Stimulated activated CD4-positive, alpha-beta T cell treated with anti-CD3 and anti-CD28 coated beads, Interleukin-15, amount 100 ng/mL, for 24 hours (primary cell): ENCODE measurements around the gene MRPL55.

Experiments used
- DNase-seq: peaks from one replicate; pipeline ENCODE4 v3.0.0-alpha.2; 2020

The MRPL55 gene

DNA sequence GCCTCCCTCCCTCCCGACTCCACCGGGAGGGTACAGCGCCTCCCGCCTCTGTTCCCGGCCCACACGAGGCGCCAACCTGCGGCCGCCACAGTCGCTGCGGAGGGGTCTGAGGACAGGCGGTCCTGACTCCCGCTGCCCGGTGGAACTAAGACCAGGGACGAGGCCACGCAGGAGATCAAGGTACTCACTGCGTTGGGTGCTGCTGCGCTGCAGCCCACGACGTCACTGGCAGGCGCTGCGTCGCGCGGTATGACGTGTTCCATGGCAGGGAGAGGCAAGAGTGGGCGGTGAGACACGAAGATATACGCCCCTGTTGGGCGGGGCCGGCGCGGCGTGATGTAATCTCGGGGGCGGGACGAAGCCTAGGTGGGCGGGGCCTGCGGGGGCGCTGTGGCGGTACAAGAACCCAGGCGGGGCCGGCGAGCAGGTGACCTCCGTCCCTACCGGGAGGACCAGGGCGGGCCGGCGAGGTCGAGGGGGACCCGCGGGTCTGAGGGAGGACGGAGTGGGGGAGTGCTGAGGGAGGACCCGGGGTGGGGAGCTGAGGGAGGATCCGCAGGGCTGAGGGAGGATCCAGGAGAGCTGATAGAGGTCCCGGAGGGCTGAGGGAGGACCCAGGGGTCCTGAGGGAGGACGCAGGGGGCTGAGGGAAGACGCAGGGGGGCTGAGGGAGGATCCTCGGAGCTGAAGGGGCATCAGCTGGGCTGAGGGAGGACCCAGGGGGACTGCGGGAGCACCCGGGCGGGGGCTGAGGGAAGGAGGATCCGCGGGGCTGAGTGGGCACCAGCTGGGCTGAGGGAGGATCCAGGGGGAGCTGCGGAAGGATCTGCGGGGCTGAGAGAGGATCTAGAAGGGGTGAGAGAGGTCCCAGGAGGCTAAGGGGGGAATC, at the start of gene MRPL55:
Gene MRPL55 (minus strand): TSS at position 227 of the 889 bp plus-strand sequence. CDS start 1,039 bp downstream, outside the sequence.
- DNase-seq: peak; percentile 97

DNA sequence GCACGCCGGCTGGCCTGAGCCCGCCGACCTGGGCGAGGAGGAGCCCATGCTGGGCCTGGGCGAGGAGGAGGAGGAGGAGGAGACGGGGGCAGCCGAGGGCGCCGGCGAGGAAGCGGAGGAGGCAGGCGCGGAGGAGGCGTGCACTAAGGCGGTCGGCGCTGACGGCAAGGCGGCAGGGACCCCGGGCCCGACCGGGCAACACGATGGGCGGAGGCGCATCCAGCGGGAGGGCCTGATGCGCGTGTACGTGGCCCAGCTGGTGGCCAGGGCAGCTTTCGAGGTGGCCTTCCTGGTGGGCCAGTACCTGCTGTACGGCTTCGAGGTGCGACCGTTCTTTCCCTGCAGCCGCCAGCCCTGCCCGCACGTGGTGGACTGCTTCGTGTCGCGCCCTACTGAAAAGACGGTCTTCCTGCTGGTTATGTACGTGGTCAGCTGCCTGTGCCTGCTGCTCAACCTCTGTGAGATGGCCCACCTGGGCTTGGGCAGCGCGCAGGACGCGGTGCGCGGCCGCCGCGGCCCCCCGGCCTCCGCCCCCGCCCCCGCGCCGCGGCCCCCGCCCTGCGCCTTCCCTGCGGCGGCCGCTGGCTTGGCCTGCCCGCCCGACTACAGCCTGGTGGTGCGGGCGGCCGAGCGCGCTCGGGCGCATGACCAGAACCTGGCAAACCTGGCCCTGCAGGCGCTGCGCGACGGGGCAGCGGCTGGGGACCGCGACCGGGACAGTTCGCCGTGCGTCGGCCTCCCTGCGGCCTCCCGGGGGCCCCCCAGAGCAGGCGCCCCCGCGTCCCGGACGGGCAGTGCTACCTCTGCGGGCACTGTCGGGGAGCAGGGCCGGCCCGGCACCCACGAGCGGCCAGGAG, 49.3 kb upstream of the MRPL55 start:
- DNase-seq: no peak

DNA sequence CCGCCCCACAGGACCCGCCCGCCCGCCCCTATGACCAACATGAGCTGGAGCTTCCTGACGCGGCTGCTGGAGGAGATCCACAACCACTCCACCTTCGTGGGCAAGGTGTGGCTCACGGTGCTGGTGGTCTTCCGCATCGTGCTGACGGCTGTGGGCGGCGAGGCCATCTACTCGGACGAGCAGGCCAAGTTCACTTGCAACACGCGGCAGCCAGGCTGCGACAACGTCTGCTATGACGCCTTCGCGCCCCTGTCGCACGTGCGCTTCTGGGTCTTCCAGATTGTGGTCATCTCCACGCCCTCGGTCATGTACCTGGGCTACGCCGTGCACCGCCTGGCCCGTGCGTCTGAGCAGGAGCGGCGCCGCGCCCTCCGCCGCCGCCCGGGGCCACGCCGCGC, 48.6 kb upstream of the MRPL55 start:
- no peak for DNase-seq

DNA sequence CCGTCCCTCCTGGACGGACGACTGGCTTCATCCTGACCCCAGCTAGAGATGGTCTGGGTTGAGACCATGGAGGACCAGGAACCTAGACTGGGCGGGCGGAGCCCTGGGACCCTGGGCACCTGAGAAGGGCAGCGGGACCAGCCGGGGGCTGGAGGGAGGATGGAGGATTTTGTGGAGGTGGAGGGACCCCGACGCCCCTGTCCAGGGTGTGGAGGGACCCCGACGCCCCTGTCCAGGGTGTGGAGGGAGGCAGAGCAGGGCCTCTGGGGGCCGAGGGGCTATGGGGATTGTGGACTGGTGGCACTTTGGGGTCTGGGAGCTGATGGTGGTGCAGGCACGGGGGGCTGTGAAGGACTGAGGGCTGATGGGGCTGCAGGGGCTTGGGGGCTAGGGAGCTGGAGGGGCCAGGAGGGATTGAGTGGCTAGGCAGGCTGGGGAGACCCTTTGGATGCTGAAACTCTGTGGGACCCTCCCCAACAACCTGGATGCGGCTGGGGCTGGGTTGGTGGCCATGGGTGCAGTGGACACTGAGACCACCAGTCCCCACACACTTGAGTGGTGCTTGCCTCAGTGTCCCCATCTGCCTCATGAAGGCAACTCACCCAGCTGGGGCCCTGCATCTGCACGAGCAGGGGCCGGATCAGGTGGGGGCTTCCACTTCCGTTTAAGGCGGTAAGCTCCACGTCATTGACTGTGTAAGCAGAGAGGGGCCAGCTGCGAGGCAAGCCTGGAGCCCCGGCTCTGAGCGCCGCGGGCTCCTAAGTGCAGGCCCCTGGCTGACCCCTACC, 48.0 kb upstream of the MRPL55 start:
- no peak for DNase-seq

DNA sequence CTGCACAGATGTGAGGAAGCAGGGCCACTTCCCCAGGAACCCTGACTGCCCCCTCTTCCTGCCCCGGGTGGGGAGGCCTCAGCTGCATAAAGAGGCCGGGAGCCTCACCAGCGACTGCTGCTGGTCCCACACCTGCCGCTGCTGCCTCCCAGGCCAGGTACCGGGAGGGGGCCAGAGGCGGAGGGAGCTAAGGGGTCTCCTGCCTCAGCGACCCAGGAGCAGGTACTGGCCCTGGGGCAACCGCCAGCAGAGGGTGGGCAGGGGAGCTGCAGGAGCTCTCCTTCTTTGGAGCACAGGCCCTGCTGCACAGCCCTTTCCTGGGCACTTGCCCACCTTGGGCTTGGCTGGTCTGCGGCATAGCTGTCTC, 47.4 kb upstream of the MRPL55 start:
- DNase-seq: no peak

DNA sequence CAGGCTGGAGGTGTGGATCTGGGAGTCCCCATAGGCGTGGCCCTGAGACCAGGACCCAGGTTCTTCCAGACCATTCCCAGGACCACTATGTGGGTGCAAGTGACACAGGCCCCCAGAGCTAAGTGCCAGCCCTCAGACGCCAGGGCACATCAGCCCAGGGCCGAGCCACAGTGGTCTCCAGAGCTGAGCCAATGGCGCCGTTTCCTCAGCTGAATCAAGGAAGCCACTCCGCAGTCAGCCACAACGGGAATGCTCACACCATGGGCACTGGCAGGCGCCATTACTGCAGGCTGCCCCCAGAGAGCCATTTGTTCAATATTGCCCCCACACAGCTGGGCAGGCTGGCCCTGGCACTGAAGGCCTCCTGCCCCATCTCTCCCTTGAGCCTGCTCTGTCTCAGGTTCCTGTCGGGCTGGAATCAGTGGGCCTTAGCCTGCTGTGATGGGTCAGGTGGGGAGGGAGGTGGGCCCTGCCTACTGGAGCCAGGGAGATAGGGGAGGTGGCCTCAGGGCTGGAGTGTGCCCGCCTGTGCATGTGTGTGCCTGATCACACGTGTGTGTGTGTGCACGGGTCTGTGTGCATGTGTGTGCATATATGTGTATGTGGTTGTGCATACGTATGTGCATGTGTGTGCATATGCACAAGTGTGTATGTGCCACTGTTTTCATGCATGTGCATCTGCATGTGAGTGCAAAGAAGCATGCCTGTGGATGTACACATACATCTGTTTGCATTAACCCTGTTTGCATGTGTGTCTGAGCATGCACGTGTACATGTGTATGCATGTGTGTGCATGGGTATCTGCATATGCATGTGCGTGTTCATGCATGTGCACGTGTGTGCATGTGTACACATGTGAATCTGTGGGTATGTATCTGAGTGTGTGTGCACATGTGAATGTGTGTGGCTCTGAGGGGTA, 46.8 kb upstream of the MRPL55 start:
- no peak for DNase-seq

DNA sequence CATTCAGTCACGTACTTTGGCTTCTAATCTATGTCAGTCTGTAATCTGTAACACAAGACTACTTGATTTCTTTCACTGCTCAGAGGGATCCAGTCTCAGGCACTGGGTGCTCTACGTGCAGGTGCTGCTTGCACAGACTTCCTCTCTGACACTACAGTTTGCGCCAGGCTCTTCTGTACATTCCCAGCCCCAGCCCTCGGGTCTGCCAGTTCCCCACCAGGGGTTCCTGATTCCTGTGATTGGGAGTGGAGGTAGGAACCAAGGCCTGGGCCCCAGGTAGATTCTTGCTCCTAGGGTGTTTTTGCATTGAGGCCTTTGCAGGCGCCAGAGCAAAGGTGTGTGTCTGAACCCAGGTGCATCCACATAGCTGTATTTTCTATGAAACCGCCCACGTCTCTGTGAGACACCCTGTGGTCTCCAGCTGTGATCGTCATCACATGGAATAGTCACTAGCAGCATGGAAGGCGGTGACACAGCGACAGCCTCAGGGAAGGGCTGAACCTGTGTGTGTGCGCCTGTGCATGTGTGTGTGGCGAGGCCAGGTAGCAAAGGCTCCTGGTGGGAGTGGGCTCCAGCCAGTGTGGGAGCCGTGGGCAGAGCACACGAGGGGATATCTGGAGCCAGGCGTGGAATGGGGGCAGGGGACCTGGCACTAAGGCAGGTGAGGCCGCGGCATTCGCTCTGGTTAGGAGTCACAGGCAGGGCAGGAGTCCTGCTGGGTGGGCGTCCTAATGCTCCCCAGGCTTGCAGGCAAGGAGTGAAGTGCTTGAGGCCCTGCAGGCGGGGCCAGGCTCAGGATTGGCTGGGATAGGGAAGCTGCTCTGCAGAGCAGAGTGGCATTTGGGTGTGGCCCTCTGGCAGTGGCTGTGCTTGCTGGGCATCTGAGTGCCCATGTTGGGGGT, 45.8 kb upstream of the MRPL55 start:
- peak; percentile 59 for DNase-seq

DNA sequence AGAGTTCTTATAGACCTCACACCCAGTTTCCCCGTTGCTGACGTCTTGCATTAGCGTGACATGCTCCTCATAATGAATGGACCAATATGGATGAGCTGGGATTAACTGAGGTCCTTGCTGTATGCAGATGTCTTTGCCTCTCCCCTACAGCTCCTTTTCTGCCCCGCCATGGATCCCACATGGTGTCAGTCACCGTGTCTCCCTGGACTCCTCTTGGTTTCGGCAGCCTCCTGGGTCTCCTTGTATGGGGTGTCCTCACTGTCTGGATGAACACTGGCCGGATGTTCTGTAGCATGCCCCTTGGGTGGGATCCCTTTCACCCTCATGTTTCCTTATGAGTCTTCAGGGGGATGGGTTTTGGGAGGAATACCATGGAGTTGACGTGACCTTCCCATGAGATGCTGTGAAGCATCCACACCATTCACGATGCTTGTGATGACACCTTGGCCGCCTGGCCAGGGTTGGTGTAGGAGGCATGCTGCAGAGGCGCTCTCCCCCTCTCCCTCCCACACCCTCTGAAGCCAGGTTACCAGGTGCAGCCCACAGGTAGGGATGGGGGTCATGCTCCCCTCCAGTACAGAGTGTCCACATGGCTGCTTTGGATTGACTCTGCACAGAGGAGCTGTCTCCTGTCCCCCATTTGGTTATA, 45.0 kb upstream of the MRPL55 start:
- no peak for DNase-seq

DNA sequence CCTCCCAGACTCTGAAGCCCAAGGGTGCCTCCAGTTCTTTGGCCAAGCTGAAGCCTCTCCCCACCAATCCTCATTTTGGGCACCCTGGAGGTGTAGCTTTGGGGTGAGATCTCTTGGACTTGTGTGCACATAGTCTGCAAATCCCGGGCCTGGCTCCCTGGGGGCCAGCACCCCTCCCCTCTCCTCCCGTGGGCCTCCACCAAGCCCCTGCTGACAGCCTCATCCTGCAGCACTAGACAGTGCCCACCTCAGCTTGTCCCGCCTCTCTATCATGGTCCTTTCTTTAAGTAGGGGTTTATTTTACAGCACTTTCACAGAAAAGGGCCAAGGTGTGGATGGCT, 43.8 kb upstream of the MRPL55 start:
- no peak for DNase-seq

DNA sequence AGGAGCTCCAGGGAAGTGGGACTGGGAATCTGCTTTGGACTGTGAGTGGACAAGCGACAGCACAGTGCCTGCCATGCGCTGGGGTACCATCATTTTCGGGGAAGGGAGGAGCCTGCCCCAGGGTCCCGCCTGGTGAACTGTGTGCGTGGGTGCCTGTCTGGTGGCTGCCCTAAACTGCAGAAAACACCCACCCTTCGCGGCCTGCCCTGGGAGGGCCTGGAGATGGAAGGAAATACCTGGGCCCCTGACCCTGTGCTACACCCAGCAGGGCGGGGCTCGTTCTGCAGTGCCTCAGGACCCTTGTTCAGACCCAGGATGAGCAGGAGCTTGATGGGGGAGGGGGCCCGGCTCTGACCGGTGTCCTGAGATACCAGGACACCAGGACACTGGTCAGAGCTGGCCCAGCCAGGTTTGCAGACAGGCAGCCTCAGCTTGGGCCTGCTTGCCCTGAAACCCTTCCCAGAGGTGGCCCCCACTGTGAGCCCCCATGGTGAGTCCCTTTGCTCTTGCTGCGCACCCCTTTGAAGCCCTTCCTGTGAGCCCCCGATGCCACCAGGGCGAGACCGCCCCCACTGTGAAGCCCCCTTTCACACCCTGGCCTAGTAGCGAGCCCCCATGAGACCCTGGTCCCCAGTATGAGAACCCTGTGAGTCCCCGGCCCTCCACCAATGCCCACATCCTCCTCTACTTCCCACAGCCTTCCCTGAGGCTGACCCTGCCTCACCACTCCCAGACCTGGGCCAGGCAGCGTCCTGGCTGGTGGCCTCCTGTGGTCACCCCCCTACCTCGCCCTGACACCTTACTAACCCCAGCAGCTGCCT, 43.2 kb upstream of the MRPL55 start:
- DNase-seq: no peak

DNA sequence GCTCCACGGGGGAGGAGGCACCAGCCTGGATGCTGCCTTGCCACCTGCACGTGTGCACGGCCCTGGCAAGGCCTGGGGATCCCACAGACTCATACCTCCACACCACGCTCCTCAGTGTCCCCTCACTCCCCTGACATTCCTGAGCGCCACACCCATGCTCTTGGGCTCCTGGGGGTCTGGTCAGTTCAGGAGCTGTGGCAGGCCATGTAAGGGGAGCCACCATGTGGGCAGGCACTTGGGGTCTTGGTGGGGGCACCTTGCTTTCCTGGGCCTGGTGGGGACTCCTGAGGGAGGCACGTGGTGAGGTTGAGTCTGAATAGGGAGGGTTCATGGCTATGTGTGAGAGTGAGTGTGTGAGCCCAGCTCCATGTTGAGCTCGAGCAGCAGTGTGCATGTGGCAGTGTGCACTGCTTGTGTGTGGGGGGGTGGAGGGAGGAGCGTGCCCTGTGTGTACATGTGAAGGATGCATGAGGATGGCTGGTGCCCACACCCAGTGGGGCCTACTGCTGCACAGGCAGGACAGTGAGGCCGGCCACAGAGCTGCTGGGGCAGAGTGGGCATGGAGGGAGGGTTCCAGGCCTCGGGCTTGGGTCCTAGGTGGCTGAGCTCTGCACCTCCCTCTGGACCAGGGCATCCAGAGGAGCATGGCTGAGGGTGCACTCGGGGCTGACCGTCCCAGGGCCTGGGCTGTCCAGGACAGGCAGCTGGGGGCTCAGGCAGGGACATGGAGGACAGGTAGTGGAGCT, 42.3 kb upstream of the MRPL55 start:
- no peak for DNase-seq

DNA sequence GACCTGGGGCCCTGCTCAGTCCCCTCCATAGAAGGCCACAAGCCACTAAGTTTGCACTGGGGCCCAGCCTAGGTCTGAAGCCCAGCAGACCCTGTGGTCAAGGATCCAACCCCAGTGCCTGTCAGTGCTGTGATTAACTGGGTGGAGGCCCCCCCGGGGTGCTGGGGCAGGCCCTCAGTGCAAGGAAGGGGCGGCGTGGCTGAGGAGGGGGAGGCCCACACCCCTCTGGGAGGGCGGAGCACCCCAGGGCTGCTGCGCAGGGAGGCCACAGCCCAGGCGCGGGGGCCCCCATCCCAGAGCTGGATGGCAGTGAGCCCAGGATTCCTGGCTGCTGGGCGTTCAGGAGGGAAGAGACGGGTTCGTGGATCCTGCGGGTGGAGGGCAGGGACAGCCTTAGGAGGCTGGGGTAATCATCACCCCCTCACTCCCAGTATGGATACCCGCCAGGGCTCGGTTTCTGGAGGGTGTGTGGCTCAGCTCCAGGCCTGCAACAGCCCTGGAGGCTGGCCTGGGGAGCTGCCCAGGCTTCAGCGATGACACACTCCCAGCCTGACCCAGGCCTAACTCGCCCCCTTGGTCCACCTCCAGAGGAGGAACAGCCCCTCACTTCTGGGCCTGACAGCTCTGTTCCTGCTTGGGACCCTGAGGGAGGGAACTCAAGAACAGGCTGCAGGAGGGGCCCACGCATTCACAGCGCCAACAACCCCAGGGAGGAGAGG, 41.5 kb upstream of the MRPL55 start:
- no peak for DNase-seq

DNA sequence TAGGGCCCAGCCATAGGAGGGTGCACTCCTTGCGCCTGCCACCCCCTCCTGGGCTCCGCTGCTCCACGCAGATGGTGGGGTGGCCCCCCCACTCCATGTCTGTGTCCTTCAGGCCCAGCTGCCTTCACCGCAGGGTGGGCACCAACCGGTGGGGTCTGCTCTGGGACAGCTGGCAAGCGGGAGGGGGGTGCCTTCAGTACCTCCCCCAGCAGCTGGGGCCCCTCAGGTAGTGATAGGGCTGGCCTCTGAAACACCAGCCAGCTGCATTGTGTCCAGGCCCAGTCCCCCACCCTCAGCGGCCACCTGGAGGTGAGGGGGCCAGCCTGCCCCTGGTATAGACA, 41.0 kb upstream of the MRPL55 start:
- DNase-seq: no peak

DNA sequence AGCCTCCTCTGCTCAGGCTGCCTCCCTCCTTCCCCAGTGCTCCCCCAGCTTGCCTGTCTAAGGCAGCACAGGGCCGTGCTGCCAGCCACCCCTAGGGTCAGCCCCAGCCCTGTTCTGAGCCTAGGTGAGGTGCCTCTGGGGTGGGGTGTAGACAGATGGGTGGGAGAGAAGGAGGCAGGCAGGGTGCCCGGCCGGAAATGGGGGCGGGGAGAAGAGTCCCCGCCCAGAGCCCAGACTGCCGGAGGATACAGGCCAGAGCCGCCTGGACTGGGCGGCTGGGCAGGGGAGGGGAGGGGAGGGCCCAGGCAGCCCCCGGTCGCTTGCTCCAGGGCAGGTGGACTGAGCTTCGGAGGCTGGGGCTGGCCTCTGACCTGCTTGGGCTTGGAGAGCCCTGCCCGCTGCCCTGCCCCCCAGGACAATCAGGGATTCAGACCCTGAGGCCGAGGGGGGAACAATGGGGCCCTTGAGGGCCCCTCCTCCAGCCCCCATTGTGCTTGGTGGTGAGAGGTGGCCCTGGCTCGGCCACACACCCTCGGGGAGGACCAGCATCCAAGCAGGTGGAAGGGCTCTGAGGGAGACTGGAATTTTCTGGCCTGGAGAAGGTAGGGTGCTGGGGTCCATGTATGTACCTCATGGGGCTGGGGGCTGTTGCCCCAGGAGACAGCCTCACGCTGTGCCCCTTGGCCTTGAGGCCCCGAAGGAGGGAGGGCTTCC, 40.5 kb upstream of the MRPL55 start, which contains the start of gene GJC2:
Gene GJC2 (plus strand): TSS at position 525 of the 714 bp plus-strand sequence. CDS start 7,829 bp downstream, outside the sequence.
- no peak for DNase-seq

DNA sequence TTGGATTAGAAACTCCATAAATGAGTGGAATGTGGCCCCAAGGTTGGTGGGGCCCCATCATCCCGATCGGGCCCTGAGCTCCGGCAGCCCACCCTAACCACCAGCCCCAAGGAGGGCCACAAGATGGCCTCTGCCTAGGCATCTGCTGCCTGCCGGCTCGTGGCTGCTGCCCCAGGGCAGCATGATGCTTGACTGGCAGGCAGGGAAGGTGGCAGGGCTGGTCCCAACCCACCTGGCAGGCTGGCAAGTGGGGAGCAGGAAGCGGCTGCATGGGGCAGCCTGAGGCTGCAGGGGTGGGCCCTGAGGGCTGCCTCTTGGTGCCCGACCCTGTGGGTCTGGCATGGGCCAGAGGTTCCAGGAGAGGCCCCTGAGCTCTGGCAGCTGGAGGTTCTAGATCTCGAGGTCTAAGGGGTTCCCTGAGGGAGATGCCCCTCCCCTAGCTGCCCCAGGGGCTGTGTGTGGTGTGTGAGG, 39.9 kb upstream of the MRPL55 start:
- DNase-seq: no peak

DNA sequence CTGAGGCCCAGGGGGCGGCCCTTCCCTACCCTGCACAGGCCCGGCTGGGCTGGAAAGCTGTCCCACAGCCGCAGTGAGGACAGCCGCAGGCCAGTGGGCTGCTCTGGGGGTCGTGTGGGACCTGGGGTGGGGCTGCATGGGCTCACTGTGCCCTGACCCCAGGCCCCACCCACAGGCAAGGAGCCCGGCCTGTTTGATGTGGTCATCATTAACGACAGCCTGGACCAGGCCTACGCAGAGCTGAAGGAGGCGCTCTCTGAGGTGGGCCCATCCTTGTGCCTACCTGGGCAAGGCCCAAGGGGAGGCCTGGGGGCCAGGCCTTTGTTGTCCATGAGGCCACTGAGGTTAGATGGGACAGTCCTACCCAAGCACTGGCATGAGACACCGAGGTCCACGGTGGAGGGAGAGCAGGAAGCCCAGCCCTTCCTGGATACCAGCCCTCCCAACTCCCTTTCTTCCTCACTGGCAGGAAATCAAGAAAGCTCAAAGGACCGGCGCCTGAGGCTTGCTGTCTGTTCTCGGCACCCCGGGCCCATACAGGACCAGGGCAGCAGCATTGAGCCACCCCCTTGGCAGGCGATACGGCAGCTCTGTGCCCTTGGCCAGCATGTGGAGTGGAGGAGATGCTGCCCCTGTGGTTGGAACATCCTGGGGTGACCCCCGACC, 39.2 kb upstream of the MRPL55 start:
- no peak for DNase-seq

DNA sequence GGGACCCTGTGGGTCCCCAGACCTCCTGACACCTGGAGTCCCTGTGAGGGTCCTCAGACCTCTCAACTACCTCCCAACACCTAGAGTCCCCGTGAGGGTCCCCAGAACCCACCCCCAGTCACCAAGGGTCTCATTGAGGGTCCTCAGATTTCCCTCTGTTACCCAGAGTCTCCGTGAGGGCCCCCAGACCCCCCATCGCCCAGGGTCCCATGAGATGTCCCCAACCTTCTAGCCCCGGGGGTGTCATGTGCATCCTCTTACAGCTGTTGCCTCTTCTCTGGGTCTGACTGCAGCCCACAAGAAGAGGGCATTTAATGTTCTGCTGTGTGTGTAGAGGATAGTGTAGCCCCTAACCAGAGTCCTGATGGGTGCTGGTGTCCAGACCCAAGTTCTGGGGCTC, 38.7 kb upstream of the MRPL55 start:
- no peak for DNase-seq
